GM21619 (cell line): Measurements from ENCODE around the gene IGF2R.
"Not testable (repeated sequence)": the region's sequence is repeated elsewhere in the genome, so short reads cannot be mapped to it uniquely, and the experiment has no call there.

Experiments used
- ATAC-seq: cut with Tn5 transposase; IDR thresholded peaks from one replicate; pipeline ENCODE4 v1.9.1; 2021; ENCODE audit not compliant: unreplicated experiment

IGF2R gene

GRCh38 chr6:160134779-160135547 lies 166.1 kb downstream of the IGF2R start:
- ATAC-seq = no peak

- ATAC-seq = no peak
These were observed 167.2 kb downstream of the IGF2R start for GRCh38 chr6:160135907-160136655.

GRCh38 chr6:160137130-160137988 lies 168.5 kb downstream of the IGF2R start:
- no peak for ATAC-seq

- ATAC-seq = peak; percentile 64
These were observed 169.3 kb downstream of the IGF2R start for GRCh38 chr6:160137989-160138835.

- ATAC-seq = no peak
These were observed 170.0 kb downstream of the IGF2R start for GRCh38 chr6:160138839-160139419.

- ATAC-seq = no peak
These were observed 170.6 kb downstream of the IGF2R start for GRCh38 chr6:160139420-160139851.

- not testable (repeated sequence) for ATAC-seq
These were observed 171.6 kb downstream of the IGF2R start for GRCh38 chr6:160140493-160140892.

- ATAC-seq = no peak
These were observed 172.3 kb downstream of the IGF2R start for GRCh38 chr6:160141001-160141726.

GRCh38 chr6:160142115-160142715 lies 173.3 kb downstream of the IGF2R start:
- no peak for ATAC-seq

GRCh38 chr6:160146454-160147145 lies 177.7 kb downstream of the IGF2R start:
- ATAC-seq = no peak

- no peak for ATAC-seq
These were observed 178.3 kb downstream of the IGF2R start for GRCh38 chr6:160147146-160147536.

GRCh38 chr6:160154471-160154870 lies 185.6 kb downstream of the IGF2R start:
- no peak for ATAC-seq

GRCh38 chr6:160156842-160157241 lies 188.0 kb downstream of the IGF2R start:
- ATAC-seq = no peak

- ATAC-seq = no peak
These were observed 191.6 kb downstream of the IGF2R start for GRCh38 chr6:160160450-160160849.
